Amygdala (tissue), 56 donors: Measurements from ENCODE around the gene DPY19L1.
"Not testable (repeated sequence)": the region's sequence is repeated elsewhere in the genome, so short reads cannot be mapped to it uniquely, and the experiment has no call there.

ENCODE experiments used
- DNase-seq, 56 donors: peaks; one replicate each; lab custom pipeline; 2025; lab: John Stamatoyannopoulos, UW

DPY19L1 gene

DNA sequence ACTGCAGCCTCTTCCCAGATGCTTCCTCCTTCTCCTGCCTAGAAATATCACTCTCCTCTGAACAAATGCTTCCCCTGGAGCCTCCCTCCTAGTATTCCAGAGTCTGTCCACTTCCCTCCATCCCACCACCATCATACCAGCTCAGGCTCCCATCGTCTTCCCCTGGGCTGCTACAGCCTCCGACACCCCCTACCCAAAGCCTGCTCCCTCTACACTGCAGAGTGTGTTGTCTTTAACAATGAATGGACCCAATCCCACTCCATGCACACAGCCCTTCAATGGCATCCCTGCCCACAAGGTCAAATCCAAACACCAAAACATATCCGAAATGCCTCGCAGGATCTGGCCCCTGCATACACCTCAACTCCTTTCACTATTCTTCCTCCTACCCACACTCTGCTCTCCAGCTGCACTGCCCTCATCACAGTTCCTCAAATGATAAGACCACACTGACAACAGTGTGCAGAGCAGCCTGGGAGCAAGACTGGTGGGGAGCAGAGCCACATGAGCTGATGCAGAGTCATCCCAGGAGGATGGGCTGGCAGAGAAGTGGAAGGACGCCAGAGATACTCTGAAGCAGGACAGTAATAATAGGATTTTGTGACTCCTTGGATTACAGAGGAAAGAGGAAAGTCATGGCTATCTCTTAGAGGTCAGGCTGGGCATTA lies 40.7 kb downstream of the DPY19L1 start:
- DNase-seq = not testable (repeated sequence)

DNA sequence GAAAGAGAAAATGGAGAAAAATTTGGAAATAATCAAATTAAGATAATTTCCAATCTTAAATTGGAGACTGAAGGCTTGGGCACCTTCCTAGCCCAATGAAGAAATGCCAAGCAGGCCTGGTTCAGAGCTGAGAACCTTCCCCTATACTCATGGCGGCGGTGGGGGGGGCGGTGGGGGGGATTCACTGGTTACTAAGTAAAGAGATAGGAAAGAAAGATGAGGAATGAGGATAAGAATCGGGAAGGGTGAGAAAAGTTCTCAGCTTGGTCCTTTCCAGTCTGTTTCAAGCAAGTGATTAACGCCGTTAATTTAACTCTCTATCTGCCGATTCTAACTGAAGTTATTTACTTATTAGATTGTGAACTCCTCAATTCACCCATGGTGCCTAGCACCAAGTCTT lies 41.5 kb downstream of the DPY19L1 start:
- no peak for DNase-seq

DNA sequence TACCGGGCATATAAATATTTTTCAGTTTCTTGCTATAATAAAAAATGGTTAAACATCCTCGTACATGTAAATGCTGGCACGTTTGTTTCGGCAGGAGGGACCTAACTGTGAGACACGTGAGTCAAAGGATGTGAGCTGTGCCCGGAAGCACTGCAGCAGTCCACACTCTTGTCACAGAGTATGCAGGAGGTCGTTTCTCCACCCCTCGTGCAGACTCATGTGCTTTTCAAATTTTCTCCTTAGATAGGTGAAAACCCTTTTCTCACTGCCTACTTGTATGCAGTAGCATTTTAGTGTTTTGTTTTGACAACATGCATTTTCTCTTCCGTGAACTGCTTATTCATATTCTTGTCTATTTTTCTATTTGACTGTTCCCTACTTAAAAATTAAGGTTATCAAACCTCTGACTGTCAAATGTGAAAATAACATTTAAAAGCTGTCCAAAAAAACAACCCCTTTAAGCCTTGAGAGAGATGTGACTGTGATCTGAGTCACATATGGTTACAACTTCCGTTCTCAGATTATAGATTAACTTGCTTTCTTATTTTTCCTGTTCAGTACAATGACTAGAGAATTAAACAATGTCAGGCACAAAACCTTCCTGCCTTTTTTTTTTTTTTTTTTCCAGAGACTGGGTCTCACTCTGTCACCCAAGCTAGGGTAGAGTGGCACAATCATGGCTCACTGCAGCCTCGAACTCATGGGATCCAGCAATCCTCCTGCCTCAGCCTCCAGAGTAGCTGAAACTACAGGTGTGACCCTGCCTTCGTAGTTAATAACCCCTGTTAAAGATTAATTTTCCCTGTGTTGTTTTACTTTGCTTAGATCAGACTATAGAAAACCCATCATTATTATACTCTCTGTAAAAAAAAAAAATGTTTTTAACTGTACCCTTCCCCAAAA lies 45.1 kb downstream of the DPY19L1 start:
- no peak for DNase-seq

DNA sequence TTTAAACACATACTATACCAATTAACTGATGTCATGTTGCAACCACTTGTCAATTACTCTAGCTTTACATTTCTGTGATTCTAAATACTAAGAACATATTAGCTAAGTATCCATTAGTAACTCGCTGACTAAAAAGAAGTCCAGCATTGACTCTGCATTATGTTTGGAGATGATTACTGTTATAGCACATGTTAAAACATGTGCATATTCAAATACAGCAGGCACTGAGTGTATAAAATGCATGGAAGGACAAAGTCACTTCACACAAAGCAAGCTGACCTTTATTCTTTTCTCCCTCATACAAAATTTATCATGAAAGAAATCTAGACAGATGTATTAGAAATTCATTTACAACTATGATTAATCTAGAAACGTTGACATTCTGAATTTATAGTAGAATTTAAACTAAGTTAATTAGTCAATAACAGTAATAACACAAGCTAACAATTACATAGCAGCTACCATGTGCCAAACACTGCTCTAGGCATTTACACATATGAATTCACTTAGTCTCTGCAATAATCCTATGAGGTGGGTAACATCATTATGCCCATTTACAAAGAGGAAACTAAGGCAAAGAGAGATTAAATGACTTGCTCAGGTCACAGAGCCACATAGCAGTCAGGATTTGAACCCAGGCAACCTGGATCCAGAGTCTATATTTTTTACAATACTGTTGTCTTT lies 48.7 kb downstream of the DPY19L1 start:
- DNase-seq = not testable (repeated sequence)

DNA sequence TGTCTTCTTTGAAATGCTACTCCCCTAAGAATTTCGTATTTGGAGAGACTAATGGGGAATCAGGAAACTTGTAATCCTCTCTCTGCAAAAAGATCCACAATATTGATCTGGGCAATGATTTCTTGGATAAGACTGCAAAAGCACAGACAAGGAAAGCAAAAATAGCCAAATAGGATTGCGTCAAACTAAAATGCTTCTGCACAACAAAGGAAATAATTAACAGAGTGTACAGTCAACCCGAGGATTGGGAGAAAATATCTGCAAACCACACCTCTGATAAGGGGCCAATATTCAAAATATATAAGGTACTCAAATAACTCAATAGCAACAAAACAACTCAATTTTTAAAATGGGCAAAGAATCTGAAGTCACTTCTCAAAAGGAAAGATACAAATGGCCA lies 52.1 kb downstream of the DPY19L1 start:
- not testable (repeated sequence) for DNase-seq

DNA sequence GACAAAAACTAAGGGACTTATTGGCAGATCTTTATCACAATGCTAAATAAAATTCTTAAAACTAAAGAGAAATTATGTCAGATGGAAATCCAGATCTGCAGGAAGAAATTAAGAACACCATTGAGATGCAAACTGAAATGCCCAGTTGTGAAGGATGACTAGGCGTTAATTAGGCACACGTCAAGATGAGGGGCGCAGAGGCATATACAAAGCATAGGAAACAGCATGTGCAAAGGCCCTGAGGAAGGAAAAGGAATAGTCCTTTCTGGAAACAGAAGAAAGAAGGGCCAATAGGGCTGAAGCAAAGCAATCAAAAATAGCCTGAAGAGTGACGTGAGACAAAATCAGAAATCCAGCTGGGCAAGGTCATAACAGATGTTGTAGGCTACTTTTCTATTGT lies 53.1 kb downstream of the DPY19L1 start:
- DNase-seq = not testable (repeated sequence)

DNA sequence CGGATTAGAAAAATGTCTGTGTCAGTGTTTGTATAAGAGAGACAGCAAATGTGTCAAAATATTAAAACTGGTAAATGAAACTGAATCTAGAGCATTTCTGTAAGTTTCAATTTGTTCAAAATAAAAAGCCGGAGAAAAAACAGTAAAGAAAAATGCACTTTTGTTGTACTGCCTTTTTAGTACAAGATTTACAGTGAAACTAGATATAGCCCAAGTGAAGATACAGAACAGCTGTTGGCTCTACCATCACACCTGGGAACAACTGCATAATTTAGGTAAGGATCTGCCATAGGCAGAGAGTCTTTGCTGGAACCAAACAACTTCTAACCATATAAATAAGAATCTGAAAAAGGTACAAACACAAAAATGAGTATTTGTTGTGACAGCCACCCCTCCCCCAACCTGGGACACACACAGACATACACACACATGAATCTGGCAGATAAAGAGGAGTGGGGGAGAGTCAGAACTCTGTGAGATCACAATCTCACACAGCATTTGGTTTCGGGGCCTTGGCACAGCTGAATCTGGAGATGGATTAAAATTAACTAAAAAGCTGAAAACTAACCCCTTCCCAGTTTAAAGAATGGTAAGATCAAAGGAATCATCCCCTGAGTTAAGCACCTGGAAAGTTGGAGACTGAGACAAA lies 54.8 kb downstream of the DPY19L1 start:
- no peak for DNase-seq

DNA sequence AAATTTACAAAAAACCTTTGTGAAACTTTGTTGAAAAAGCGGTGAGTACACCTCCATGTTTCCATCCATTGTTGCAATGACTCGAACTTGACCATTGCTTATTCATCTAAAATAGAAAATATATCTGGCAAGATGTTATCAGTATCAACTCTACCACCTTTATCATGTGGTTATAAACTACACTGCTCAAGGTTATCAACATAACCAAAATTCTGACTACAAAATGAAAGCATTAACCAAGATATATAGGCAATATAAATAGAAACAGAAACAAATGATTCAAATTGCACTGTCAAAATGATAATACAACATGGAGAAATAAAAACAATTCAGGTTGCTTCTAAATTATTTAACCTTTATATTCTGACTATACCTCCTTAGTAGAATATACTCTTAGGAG lies 58.2 kb downstream of the DPY19L1 start:
- DNase-seq = not testable (repeated sequence)

DNA sequence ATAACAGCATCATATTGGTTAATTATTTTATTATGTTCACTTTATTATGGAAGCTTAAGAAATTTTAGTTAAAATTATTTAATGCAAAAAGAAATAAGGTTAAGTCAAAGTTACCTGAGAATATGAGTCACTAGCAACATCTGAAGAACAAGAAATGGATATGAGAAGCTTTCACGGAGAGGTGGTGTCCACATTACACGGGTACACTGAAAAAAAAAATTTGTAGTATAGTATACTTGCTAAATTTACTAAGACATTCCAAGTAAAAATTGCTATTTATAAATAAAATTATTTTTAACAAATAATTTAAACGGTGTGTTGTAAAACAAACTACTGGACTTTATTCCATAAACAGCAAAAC lies 63.9 kb downstream of the DPY19L1 start:
- DNase-seq = no peak

DNA sequence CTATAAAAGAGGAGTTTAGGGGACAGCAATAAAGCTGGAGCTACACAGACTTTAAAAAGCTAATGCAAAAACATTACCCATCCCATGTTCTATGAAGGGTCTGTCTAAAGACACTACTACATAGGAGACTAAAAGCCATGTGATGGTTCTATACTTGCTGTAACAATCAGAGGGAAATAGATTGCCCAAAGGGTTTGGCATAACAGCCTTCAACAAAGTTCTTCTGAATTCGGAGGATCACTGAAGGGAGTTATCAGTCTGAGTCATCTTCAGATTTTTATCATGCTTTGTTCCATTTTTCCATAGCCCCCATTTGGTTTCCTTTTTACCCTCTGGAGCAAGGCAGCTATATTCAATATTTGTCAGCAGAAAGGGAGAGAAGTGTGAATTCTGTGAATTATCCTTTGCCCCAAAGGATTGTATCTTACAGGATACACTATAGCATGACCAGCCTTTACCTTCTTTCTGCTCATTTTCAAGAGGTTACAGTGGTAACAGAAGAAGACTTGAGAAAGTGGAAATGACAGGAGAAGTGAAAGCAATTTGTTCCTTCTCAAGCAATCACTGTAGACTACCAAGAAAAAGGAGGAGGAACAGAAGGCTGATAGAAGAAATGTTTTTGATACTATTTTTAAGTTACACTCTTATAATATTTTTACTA lies 64.4 kb downstream of the DPY19L1 start:
- not testable (repeated sequence) for DNase-seq

DNA sequence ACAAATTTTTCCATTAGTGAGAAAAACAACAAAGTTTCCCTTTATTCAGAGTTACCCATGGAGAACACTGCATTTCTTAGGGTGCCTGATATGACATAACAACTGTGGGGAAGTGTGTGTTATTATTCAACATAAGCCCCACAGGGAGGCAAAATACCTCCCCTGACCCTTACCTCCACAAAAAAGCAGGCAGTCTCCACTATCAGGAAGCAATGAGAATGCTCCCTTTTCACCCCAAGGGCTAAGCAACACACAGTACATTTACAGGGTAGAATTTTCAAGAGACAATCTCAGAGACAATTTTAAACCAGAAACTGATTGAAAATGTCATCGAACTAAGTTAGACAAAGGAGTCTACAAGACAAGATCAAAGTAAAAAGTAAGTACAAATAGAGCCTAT lies 69.5 kb downstream of the DPY19L1 start:
- not testable (repeated sequence) for DNase-seq

DNA sequence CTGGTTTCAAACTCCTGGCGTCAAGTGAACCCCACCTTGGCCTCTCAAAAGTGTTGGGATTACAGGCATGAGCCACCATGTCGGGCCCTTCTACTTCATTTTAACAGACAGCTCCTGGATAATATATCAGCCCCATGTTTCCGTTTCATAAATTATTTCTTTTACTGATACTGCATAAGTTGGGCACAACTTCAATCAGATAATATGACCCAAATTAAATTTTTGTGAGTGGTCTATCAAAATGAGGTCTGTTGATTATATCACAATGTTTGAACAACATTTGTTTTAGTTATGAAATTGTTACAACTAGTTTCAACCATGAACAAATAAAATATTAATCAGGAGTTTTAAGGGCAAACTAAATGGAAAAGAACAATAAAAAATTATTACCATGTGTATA lies 70.8 kb downstream of the DPY19L1 start:
- not testable (repeated sequence) for DNase-seq

DNA sequence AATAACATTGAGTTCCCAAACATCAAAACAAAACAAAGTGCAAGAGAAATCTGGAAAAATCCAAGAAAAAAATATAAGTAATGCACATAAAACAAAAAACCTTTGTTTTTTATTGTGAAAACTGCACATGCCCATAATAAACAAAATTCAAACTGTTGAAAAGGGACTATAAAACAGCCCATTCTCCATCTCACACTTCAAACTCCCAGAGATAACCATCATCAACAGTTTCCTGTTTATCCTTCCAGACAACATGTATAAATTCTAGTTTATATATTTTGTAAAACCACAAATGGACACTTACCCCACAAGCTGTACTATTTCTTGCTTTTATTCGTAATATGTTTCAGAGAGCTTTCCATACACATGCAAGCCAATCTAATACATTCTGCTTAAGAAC lies 79.3 kb downstream of the DPY19L1 start:
- no peak for DNase-seq

DNA sequence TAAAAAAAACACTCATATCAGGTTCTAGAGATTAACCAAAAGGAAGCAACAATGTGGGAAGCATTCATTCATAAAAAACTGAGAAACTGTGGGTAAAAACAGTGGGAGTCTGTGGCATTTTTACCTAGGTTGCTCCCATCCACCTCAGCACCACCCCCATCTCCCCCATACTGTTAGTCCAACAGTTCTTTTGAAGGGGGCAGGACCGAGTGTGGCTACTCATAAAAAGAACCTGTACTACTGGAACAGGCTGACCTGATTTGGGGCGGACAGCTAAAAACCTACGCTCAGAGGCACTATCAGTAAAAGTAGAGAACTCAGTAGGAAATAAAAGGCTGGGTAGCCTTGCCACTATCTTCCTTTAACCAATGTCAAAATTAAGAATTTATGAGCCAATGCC lies 84.5 kb downstream of the DPY19L1 start:
- no peak for DNase-seq

DNA sequence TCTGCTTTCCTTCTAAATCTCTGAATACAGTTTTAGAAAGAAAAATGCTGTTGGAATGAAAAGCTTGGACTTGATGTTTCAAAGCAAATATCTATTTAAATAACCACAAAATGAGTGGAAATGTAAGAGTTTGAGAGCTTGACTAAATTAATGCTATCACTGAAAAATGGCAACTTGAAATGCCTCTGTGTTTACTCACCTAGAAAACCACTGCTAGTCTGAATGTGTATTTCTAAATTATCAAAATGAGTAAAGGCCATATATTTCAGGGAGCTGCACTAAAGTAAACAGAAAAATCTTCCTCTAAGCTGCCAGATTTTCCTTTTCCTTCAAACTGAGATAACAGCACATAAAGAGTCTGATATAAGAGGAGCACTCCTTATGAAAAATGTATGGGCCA lies 87.9 kb downstream of the DPY19L1 start:
- no peak for DNase-seq

DNA sequence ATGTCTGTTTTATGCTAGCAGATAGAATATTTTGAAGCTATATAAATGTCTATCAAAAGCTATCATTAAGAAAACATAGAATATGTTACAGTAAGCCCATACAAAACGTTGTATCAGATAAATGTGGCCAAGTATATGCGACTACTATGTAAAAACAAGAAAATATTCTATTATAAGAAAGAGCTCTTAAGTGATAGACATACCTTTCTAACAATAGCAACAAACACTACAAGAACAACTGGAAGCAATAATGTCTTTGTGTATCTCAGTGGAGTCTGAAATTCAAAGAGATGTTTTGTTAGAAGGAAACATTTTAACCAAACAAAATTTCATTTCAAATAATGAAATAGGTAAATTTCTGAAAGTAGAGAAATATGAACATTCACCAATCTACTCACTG lies 89.9 kb downstream of the DPY19L1 start:
- not testable (repeated sequence) for DNase-seq

DNA sequence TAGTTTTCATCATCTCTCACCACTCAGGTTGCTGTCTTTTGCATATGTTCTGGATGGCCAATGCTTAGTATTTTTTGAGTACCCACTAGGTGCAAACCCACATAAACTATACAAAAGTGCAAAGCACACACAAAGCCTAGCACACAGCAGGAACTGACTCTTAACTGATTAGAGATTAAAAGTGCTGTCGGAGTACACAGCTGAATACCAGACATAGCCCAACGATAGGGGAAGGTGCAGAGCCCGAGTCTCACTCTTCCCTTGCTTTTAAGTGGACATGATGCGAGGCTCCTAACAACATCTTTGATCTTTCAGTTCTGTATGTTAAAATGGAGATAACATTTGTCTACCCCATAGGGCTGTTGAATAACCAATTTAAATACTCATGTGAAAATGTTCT lies 90.8 kb downstream of the DPY19L1 start:
- no peak for DNase-seq

DNA sequence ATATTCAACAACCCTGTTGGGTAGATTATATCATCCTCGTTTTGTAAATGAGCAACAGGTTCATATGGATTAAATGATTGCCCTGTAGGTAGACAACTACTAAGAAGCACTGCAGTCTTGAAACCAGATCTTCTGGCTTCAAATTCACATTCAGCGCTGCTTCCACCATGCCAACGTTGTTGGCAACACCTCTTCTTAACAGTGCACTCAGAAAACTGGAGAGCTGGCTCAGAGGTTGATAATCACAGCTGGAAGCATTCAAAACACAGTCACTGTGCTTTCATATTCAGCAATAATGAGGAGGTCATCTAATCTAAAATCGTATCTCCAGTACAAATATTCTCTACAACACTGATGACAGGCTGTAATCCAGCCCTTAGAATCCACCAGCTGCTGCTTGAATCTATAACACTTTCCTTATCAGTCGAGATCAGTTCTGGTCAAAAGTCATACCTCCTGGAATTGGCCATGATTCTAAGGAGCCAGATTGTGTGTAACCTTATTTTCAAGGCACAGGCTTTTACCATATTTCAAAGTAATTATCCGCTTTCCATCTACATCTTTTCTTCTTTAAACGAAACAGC lies 91.3 kb downstream of the DPY19L1 start:
- DNase-seq = not testable (repeated sequence)

DNA sequence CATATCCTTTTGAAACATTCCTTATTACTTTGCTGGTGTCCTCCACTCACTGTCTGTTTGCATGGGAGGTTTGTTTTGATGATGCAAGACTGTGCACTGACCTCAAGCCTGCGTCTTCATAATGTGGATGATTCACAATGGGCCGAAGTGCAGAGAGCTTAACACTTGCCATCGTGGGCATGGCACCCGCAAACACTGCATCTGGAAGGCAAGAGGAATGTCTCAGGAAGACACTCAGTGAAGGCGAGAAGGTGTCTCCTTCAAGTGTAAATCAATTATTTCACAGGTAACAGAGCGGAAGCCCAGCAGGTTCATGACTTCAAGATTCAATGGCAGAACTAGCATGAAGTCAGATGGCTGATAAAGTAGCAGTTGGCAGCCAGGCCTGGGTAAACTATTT lies 98.1 kb downstream of the DPY19L1 start:
- DNase-seq = no peak

DNA sequence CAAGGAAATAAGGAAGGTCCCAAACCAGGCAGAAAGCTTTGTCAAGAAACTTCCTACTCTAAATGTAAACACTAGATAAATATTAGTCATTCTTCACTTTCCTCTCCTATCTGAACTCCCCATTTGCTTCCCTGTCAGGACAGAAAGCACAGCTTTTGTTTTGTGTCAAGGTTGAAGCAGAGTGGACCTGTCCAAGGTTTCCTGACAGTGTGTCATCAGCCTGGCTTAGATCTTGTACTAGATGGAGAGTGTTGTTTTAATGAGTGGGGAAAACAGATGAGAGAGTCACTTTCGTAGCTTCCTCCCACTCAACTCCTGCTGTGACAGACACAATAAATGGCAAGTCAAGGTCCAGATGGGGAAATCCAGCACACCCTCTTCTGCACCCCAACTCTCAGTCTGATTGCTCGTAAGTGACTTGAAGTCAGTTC lies 101.5 kb downstream of the DPY19L1 start:
- not testable (repeated sequence) for DNase-seq
